GM21737 (cell line): ENCODE data around the gene NLRP11.

Source experiments
- ATAC-seq: cut with Tn5 transposase; IDR thresholded peaks from one replicate; pipeline ENCODE4 v1.9.1; 2021; ENCODE audit warnings: mild to moderate bottlenecking, moderate library complexity; ENCODE audit not compliant: unreplicated experiment

NLRP11 gene

DNA sequence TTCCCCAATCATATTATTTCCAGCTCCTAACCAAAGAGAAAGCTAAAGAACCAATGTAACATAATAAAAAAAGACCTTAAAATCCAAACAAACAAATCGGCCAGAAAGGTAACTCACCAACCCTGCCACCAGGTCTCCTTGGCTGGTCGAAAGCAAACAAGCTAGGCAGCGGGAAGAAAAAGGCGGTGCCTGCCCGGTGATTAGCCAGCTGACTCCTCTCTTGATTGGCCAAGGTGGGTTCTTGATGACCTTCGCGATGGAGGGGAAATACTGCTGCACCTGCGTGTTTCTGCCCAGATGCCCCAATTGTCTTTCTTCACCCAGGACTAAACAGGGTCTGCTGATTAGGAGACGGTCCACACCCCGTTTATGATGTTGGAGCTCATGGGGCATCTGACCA, at the start of gene NLRP11:
Gene NLRP11 (minus strand): TSS at position 154 of the 400 bp plus-strand sequence. CDS start 13,825 bp downstream, outside the sequence.
- ATAC-seq: no peak

DNA sequence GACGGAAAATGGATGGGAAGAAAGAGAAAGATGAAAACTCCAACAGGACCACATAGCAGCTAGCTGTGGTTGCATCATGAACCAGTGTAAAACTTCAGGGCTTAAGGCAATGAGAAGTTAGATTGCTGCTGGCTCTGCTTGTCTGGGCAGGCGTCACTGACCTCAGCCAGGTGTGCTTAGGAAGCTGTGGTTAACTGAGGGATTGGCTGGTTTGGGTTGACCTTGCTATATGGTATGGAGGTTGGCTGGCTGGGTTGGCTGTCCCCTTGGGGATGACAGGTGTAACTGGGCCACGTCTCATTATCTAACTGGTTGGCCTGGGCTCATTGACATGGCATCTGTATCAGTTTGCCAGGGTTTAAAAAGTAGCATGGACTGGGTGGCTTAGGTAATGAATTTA, 45.4 kb upstream of the NLRP11 start:
- no peak for ATAC-seq

DNA sequence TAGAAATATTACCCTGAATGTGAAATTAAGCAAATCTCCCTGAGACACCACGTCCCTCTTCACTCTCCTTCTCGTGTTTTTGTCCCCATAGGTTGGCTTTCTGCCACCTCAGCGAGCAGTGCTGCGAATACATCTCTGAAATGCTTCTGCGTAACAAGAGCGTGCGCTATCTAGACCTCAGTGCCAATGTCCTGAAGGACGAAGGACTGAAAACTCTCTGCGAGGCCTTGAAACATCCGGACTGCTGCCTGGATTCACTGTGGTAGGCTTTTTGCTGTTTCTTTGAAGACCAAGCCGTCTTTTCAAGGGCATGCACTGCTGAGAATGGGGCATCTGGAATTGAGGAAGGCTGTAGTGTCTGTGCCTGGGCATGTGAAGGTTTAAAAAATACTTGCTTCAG, 38.9 kb upstream of the NLRP11 start:
- ATAC-seq: no peak

DNA sequence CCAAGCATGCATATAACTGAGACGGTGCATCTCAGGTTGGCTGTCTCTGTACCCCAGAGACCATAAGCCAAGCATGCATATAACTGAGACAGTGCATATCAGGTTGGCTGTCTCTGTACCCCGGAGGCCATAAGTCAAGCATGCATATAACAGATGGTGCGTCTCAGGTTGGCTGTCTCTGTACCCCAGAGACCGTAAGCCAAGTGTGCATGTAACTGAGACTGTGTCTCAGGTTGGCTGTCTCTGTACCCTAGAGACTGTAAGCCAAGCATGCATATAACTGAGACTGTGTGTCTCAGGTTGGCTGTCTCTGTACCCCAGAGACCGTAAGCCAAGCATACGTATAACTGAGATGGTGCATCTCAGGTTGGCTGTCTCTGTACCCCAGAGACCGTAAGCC, 35.3 kb upstream of the NLRP11 start:
- no peak for ATAC-seq

DNA sequence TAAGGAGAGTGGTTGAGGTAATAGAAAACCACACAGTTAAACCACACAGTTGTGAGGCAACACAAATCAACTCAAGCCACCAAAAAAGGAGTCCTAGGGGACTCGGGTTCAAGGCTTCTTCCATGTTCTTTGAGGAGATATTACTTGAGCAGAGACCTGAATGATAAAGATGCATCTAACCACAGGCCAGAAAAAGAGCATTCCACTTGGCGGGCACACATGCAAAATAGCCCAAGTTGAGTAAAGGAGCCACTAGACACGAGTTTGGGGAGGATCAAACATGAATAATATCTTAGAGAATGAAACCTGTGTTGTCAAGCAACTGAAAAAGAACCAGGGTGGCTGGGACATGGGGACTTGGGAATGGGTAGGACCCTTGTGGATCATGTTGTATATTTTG, 34.7 kb upstream of the NLRP11 start:
- no peak for ATAC-seq

DNA sequence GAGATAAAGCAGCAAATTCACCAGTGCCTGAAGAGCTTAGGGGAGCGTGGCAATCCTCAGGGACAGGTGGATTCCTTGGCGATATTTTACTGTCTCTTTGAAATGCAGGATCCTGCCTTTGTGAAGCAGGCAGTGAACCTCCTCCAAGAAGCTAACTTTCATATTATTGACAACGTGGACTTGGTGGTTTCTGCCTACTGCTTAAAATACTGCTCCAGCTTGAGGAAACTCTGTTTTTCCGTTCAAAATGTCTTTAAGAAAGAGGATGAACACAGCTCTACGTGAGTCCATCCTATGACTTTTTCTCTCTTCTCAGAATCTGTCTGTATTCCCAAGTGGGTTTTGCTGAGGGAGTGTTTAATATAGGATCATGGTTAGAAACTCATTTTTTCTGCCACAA, 27.2 kb upstream of the NLRP11 start:
- ATAC-seq: no peak

DNA sequence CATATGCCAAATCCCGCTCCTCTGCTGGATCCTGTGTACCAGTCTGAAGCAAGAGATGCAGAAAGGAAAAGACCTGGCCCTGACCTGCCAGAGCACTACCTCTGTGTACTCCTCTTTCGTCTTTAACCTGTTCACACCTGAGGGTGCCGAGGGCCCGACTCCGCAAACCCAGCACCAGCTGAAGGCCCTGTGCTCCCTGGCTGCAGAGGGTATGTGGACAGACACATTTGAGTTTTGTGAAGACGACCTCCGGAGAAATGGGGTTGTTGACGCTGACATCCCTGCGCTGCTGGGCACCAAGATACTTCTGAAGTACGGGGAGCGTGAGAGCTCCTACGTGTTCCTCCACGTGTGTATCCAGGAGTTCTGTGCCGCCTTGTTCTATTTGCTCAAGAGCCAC, 26.6 kb upstream of the NLRP11 start:
- no peak for ATAC-seq

DNA sequence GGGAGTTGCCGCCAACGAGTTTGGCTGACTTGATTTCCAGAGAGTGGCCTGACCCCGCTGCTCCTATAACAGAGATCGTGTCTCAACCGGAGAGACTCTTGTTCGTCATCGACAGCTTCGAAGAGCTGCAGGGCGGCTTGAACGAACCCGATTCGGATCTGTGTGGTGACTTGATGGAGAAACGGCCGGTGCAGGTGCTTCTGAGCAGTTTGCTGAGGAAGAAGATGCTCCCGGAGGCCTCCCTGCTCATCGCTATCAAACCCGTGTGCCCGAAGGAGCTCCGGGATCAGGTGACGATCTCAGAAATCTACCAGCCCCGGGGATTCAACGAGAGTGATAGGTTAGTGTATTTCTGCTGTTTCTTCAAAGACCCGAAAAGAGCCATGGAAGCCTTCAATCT, 26.2 kb upstream of the NLRP11 start:
- ATAC-seq: no peak

DNA sequence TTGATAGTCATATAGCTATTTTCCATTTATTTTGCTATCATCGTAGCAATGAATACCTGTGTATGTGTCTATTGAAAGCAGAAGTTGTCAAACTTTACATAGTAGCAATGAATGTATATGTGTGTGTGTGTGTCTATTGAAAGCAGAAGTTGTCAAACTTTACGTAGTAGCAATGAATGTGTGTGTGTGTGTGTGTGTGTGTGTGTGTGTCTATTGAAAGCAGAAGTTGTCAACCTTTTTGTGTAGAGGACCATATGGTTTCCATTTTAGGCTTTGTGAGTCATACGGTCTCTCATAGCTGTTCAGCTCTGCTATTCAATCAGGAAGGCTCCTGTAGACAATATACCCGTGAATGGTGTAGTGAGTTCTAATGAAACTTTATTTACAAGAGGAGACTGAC, 25.4 kb upstream of the NLRP11 start:
- no peak for ATAC-seq

DNA sequence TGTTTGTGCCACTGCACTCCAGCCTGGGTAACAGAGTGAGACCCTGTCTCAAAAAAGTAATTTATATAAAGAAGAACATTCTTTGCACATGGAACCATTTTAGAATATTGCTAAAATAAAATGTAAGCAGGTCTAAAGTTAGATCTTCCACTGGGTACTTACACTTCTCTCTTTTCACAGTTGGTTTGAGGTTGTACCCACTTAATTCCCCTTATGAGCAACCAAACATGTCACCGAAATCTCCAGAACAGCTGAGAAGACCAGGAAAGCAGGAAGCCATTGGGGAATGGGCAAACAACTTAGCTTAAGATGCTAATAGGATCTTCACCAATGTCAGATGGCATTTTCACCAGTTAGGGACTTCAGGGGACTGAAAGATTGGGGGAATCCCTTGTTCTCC, 23.4 kb upstream of the NLRP11 start:
- no peak for ATAC-seq

DNA sequence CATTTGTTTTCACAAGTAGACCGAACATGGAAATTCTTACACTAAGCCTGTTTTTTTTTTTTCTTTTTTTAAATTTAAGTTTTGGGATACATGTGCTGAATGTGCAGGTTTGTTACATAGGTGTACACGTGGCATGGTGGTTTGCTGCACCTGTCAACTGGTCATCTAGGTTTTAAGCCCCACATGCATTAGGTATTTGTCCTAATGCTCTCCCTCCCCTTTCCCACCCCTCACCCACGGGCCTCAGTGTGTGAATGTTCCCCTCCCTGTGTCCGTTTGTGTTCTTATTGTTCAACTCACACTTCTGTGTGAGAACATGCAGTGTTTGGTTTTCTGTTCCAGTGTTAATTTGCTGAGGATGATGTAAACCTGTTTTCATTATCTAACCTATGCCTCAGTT, 7.1 kb upstream of the NLRP11 start:
- ATAC-seq: no peak

DNA sequence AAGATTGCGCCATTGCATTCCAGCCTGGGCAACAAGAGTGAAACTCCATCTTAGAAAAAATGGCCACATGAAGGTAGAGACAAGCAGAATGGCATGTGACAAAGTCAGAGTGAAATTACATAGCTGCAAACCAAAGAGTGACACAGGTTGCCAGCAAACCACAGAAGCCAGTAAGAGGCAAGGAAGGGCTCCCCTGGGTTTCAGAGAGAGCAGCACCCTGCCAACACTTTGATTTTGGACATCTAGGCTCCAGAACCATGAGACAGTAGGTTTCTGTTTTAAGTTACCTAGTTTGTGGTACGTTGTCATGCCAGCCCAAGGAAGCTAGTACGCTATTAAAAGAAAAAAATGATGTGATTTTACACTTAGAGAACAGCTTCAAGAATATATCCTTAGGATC, 6.5 kb upstream of the NLRP11 start:
- ATAC-seq: no peak

DNA sequence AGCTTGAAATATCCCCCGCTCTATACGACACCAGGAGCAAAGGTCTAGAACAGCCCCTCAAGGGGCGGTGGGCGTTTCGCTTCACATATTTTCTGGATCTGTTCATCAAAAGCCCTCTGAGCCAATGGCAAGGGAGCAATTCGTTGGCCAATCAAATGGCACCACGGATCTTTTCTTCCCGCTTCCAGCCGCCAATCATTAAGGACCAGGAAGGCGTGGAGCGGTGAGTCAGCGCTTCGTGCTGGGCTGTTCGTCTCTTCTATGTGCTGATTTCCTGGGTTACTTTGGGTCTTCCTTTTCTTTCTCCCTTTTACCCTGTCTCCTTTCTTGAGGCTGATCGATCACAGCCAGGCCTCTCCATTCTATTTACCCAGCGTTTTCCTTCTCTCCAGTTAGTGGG, 4.5 kb upstream of the NLRP11 start, which contains the start of gene NLRP4:
Gene NLRP4 (plus strand): TSS at position 201 of the 400 bp plus-strand sequence. CDS start 15,541 bp downstream, outside the sequence.
- ATAC-seq: no peak

DNA sequence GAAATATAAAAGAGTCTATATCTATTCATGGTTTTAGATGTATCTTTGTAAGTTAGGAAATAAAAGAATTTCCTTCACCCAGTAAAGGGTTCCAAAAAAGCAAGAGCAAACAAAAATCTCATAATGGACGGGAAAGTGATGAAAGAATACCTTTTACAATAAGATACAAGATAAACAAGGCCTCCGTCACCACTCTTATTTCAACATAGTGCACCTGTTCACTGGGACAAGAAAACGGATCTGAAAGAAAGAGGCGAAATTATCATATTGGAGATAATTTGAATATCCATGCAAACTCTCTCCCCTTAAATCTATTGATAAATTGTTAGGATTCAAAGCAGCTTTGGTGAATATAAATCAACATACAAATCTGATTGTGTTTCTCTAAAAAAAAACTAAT, 877 bp upstream of the NLRP11 start:
- ATAC-seq: no peak

DNA sequence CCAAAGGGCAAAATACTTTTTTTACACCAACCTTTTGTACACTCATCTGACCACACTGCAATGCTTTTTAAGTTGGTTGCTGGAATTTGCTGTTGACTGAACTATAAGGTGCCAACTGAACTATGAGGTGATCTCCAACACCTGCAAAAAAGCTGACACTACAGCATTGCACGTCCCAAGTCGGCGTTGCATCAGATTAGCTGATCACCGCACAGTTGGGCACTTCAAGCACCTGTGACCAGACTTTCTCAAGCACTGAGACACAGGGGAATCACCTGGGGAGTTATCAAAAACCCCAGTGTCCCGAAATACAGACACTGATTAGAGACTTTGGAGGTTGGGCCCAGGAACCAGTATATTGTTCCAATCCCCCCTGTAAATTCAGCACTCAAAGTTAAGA, 1.1 kb downstream of the NLRP11 start:
- ATAC-seq: no peak

DNA sequence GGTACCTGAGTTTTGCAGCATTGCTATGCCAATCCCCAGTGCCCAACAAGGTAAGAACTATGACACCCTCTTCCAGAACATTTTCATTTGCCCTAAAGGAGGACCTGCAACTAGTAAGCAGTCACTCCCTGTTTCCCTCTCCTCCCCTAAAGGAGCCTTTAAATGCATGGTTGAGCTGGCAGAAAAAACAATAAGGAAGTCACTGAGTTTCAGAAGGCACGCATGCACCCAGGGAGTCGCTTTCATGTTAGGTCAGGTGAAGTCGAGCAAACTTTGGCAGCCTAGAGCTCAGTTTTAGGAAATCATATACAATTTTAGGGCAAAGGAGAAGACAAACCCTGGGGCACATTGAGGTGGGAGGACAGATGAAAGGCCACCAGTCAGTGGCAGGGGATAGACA, 11.8 kb downstream of the NLRP11 start:
- ATAC-seq: no peak

DNA sequence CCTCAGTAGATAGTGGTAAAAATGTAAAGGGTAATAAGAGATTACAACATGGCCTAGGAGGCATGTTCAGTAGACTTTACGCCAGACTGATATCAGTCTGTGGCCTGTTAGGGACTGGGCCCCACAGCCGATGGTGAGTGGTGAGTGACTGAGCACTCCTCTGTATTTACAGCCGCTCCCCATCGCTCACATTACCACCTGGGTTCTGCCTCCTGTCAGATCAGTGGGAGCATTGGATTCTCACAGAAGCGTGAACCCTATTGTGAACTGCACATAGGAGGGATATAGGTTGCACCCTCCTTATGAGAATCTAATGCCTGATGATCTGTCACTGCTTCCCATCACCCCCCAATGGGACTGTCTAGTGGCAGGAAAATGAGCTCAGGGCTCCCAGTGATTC, 17.9 kb downstream of the NLRP11 start:
- ATAC-seq: no peak

DNA sequence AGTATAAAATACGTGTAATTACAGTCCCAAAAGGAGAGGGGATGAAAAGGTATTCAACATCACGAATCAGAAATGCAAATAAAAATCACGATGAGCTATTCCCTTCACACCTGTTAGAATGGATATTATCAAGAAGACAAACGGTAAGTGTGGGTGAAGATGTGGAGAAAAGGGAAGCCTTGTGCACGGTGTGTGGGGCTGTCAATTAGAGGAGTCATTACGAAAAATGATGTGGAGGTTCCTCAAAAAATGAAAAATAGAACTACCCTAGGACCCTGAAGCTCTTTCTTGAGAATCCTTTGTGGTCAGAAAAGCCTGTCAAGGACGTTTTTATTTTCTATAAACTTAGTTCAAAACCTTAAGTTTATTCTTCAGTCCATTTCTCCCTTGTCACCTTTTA, 19.4 kb downstream of the NLRP11 start:
- no peak for ATAC-seq

DNA sequence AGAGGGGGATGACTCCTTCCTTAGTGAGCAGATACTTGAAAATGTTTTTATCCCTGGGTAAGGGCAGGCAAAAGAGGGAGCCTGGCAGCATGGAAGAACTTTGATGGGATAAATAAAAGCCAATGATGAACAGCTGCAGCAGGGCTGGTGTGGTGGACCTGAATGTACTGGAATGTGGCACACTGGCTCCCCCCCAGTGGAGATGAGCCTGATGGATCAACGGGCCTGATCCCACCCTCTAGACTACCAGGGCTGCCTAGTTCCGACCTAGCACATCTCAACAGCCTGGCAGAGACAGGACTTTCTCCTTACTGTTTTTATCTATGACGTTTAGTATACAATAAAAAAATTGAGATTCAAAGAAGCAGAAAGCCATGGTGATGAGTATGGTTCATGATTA, 20.5 kb downstream of the NLRP11 start:
- ATAC-seq: no peak

DNA sequence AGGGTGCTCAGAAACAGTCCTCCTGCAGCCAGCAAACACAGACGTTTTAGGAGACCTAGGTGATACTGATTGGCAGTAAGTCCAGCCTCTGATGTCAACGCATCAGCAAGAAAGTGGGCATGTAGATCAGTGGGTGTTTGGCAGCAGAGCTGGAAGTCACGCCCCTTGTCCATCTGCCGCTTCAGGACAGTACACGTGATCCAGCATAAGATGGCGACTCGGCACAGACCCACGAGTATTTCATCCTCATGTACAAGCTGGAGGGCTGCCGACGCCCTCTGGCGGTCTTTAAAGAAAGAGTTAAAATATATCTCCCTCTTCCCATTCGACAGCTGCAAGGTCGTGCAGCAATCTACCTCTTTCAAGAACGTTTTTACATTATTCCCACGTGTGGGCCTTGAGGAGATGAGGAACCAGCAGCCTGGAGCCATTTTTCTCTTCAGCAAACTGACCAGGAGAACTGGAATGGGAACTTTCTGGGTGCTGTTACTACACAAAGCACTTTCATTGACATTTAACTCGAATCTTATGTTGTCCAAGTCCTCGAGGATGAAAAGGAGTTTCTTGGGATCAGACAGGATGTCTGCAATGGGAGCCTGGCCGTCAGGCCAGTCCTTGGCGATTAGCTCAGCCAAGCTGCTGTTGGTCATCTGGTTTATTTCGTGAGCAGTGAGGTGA, 22.3 kb downstream of the NLRP11 start:
- ATAC-seq: no peak

DNA sequence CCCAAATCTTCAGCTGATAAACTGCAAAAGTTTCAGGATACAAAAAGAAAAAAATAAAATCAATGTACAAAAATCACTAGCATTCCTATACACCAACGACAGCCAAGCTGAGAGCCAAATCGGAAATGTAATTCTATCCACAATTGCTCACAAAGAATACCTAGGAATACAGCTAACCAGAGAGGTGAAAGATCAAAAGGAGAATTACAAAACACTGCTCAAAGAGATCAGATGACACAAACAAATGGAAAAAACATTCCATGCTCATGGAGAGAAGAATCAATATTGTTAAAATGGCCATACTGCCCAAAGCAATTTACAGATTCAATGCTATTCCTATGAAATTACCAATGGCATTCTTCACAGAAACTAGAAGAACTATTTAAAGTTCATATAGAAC, 29.5 kb downstream of the NLRP11 start:
- ATAC-seq: no peak

DNA sequence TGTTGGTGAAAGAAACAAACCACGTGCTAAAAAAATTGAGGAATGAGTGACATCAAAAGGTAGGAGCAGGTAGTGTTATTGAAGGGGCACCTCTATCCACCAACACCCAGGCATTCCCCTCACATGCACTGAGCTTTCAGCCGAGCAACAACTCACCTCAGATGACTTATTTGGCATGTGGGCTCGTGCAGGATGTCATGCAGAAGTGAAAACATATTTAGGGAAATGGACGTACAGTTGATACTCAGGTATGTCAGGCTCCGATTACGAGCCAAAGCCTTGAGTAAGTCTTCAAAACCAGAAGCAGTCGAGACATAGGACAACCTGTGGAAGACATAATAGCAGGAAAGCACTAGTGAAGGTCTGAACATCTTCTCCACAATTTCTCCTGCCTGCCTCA, 30.4 kb downstream of the NLRP11 start:
- no peak for ATAC-seq

DNA sequence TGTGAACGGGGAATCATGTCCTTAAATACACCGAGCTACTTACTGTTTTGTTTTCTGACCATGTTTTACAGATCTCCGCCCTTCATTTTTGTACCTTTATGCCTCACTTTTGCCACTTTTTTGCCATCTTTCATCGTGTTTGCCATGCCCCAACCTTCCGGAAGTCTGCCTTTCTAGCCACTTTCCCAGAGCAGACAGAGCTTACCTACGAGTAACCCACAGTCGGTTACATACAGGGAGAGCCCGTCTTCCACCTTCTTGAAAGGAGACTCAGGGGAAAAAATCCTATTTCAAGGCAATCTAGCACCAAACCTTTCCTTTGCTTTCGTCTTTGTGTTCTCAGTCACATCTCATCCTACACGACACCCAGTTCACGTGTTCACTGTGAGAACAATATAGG, 36.8 kb downstream of the NLRP11 start:
- no peak for ATAC-seq
